Limb (tissue), 2 donors: ENCODE data around the gene AHDC1.

Source experiments
- DNase-seq, 2 donors: peaks; one replicate each; pipeline ENCODE4 v3.0.0-alpha.2; 2016; ENCODE audit errors: extremely low spot score in 2 of 2

Gene AHDC1

GRCh38 chr1:27615346-27616192 is 11.6 kb upstream of the AHDC1 start:
- no peak for DNase-seq

- peak in 1 of 2 donors; percentile 77 for DNase-seq
These were observed 10.8 kb upstream of the AHDC1 start for GRCh38 chr1:27614625-27615344.

- no peak for DNase-seq
These were observed 10.2 kb upstream of the AHDC1 start for GRCh38 chr1:27614043-27614624.

- no peak for DNase-seq
These were observed 8.8 kb upstream of the AHDC1 start for GRCh38 chr1:27612718-27613117.

- no peak for DNase-seq
These were observed 7.5 kb upstream of the AHDC1 start for GRCh38 chr1:27611450-27611849.

GRCh38 chr1:27609618-27610240 is 5.8 kb upstream of the AHDC1 start:
- no peak for DNase-seq

- no peak for DNase-seq
These were observed 5.2 kb upstream of the AHDC1 start for GRCh38 chr1:27609210-27609555.

- DNase-seq = no peak
These were observed 3.4 kb upstream of the AHDC1 start for GRCh38 chr1:27607239-27607804.

GRCh38 chr1:27606708-27607238 is 2.8 kb upstream of the AHDC1 start:
- DNase-seq = no peak

- peak; percentile 79 to 83 for DNase-seq
These were observed 2.1 kb upstream of the AHDC1 start for GRCh38 chr1:27605796-27606707.

GRCh38 chr1:27605300-27605766 is 1.4 kb upstream of the AHDC1 start:
- no peak for DNase-seq

GRCh38 chr1:27604579-27605299 is 795 bp upstream of the AHDC1 start:
- DNase-seq = no peak

GRCh38 chr1:27603309-27603680 is 649 bp downstream of the AHDC1 start:
- DNase-seq = no peak

- peak in 1 of 2 donors; percentile 89 for DNase-seq
These were observed 1.3 kb downstream of the AHDC1 start for GRCh38 chr1:27602462-27603308.

- peak in 1 of 2 donors; percentile 68 for DNase-seq
These were observed 2.0 kb downstream of the AHDC1 start for GRCh38 chr1:27601771-27602461.

- DNase-seq = no peak
These were observed 2.6 kb downstream of the AHDC1 start for GRCh38 chr1:27601321-27601770.

GRCh38 chr1:27600498-27601175 is 3.3 kb downstream of the AHDC1 start:
- DNase-seq = peak in 1 of 2 donors; percentile 59
